Left ventricle myocardium superior (tissue), 1 donor: ENCODE data around the gene FBXO11. TPM values are rescaled to one million over a fixed set of nuclear protein-coding genes. Genes with fewer than 3 reads are reported as not detected.
"Not testable (repeated sequence)": the region's sequence is repeated elsewhere in the genome, so short reads cannot be mapped to it uniquely, and the experiment has no call there.

ENCODE experiments used
- ATAC-seq: fragments of 200-7000 bp; cut with Tn5 transposase; one replicate; pipeline ENCODE4 v1.9.1; 2020; ENCODE audit warnings: mild to moderate bottlenecking, moderate library complexity
- DNase-seq: peaks from one replicate; pipeline ENCODE4 v3.0.0-alpha.2; 2020
- intact Hi-C: fragments of 100-400 bp; cut with micrococcal nuclease; formaldehyde crosslinking; loops from one replicate; pipeline ENCODE4 v1.11.0; 2022
- total RNA-seq: library from RNA; stranded (reverse); fragmentation: NEBNext Ultra II Directional; extraction: Animal tissue kit (Norgen Biotek cat#: 25700); gene quantifications from one replicate; pipeline ENCODE4 v1.2.1, GENCODE V29; 2021
- donor health status: DM: no; HTN: yes; CAD: no; lungs with severe emphysema.

Gene FBXO11
- total RNA-seq, 1 donor from 2014 or later = 36.6 TPM

- DNase-seq = no peak
- intact Hi-C loops = loop anchor here (5.0 to 10.0 kb wide), 2 partner anchors 46 to 441 kb away; no protein-coding TSS in a partner anchor
- ATAC-seq = no peak
Measured at GRCh38 chr2:47900857-47901256, 5.4 kb downstream of the FBXO11 start.

- no peak for DNase-seq
- intact Hi-C loops = loop anchor here (5.0 to 10.0 kb wide), 2 partner anchors 45 to 442 kb away; no protein-coding TSS in a partner anchor
- ATAC-seq = no peak
Measured at GRCh38 chr2:47899915-47900816, 6.1 kb downstream of the FBXO11 start.

- intact Hi-C loops = no loop called here
- ATAC-seq = no peak
- no peak for DNase-seq
Measured at GRCh38 chr2:47897883-47898731, 8.2 kb downstream of the FBXO11 start.

- DNase-seq, intact Hi-C loops, ATAC-seq: not testable (repeated sequence)
Measured at GRCh38 chr2:47897191-47897882, 9.0 kb downstream of the FBXO11 start.

GRCh38 chr2:47896450-47896968, 9.8 kb downstream of the FBXO11 start:
- DNase-seq = no peak
- intact Hi-C loops = no loop called here
- ATAC-seq = no peak

GRCh38 chr2:47893771-47894170, 12.5 kb downstream of the FBXO11 start:
- intact Hi-C loops = no loop called here
- no peak for ATAC-seq
- no peak for DNase-seq

GRCh38 chr2:47892338-47892730, 14.0 kb downstream of the FBXO11 start:
- ATAC-seq (no peak), DNase-seq (no peak)
- intact Hi-C loops = no loop called here

- ATAC-seq (peak; percentile 31), DNase-seq (no peak)
- intact Hi-C loops = no loop called here
Measured at GRCh38 chr2:47891369-47892337, 14.6 kb downstream of the FBXO11 start.

- DNase-seq (no peak), ATAC-seq (no peak)
- intact Hi-C loops = no loop called here
Measured at GRCh38 chr2:47890711-47891368, 15.5 kb downstream of the FBXO11 start.

GRCh38 chr2:47888581-47889280, 17.6 kb downstream of the FBXO11 start:
- intact Hi-C loops = no loop called here
- DNase-seq (no peak), ATAC-seq (no peak)

- DNase-seq (no peak), ATAC-seq (no peak)
- intact Hi-C loops = no loop called here
Measured at GRCh38 chr2:47876912-47877311, 29.4 kb downstream of the FBXO11 start.

GRCh38 chr2:47872941-47873340, 33.4 kb downstream of the FBXO11 start:
- ATAC-seq (no peak), DNase-seq (no peak)
- intact Hi-C loops = no loop called here

GRCh38 chr2:47870641-47871540, 35.4 kb downstream of the FBXO11 start:
- intact Hi-C loops = no loop called here
- DNase-seq (no peak), ATAC-seq (no peak)

- no peak for DNase-seq
- intact Hi-C loops = no loop called here
- no peak for ATAC-seq
Measured at GRCh38 chr2:47869859-47870595, 36.3 kb downstream of the FBXO11 start.

GRCh38 chr2:47868611-47869352, 37.5 kb downstream of the FBXO11 start:
- ATAC-seq (no peak), DNase-seq (no peak)
- intact Hi-C loops = no loop called here
